ENCODE results near the gene CYP2C18.

- TF ChIP-seq, protein P1, sequence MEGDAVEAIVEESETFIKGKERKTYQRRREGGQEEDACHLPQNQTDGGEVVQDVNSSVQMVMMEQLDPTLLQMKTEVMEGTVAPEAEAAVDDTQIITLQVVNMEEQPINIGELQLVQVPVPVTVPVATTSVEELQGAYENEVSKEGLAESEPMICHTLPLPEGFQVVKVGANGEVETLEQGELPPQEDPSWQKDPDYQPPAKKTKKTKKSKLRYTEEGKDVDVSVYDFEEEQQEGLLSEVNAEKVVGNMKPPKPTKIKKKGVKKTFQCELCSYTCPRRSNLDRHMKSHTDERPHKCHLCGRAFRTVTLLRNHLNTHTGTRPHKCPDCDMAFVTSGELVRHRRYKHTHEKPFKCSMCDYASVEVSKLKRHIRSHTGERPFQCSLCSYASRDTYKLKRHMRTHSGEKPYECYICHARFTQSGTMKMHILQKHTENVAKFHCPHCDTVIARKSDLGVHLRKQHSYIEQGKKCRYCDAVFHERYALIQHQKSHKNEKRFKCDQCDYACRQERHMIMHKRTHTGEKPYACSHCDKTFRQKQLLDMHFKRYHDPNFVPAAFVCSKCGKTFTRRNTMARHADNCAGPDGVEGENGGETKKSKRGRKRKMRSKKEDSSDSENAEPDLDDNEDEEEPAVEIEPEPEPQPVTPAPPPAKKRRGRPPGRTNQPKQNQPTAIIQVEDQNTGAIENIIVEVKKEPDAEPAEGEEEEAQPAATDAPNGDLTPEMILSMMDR (IDR thresholded peaks at IDR 0.05; ENCODE audit: borderline replicate concordance, extremely low read depth, low read length, poor library complexity, severe bottlenecking): no peak
- TF ChIP-seq EZH2 (IDR thresholded peaks at IDR 0.05; ENCODE audit: borderline replicate concordance, low read depth, low read length, severe bottlenecking): no peak
These were observed 100.7 kb downstream of the CYP2C18 start for GRCh38 chr10:94784256-94784655.

All from DND-41 (cell line).